Esophagus muscularis mucosa (tissue), 4 donors: ENCODE results near the gene GOLGA6B.

ENCODE experiments used
- CTCF ChIP-seq, 3 experiments: fragments of 200-600 bp in 2 of 3; fragments of 450-650 bp in 1 of 3; sonication (generic) in 2 of 3; IDR thresholded peaks; one replicate each; pipeline ENCODE4 v1.5.1; 2017 to 2019; ENCODE audit warnings: antibody characterized with exemption in 3 of 3, mild to moderate bottlenecking in 2 of 3, moderate library complexity in 1 of 3
- EP300 ChIP-seq: sonication (generic); formaldehyde crosslinking; IDR thresholded peaks from one replicate; pipeline ENCODE4 v1.6.1; 2017; ENCODE audit warnings: antibody characterized with exemption
- POLR2A ChIP-seq: fragments of 450-650 bp; IDR thresholded peaks from one replicate; pipeline ENCODE4 v1.6.1; 2017; ENCODE audit warnings: antibody characterized with exemption, moderate library complexity, mild to moderate bottlenecking, low read depth
- POLR2AphosphoS5 ChIP-seq, 2 donors: sonication (generic); formaldehyde crosslinking; IDR thresholded peaks; one replicate each; pipeline ENCODE4 v1.6.1; 2017; ENCODE audit warnings: antibody characterized with exemption in 2 of 2

GRCh38 chr15:72609862-72610261, 44.6 kb upstream of the GOLGA6B start:
- TF ChIP-seq POLR2A (no peak), CTCF (IDR thresholded peaks at IDR 0.05) (no peak), POLR2AphosphoS5 (IDR thresholded peaks at IDR 0.05) (no peak), EP300 (no peak)
